GM19238 (cell line): ENCODE data around the gene GRIP2.

Experiments used
- DNase-seq: peaks from one replicate; pipeline ENCODE4 v3.0.0; 2011; ENCODE audit warnings: low spot score; ENCODE audit not compliant: insufficient read length

The GRIP2 gene

GRCh38 chr3:14539742-14540491, at the start of gene GRIP2:
GRIP2 (minus strand) TSS chr3:14540342; CDS start chr3:14540308, 34 bp downstream.
- no peak for DNase-seq

GRCh38 chr3:14588425-14589112, 48.4 kb upstream of the GRIP2 start:
- DNase-seq: no peak

- no peak for DNase-seq
Observed at GRCh38 chr3:14587740-14588360, 47.7 kb upstream of the GRIP2 start.

GRCh38 chr3:14586611-14587010, 46.5 kb upstream of the GRIP2 start:
- no peak for DNase-seq

GRCh38 chr3:14583548-14584091, 43.5 kb upstream of the GRIP2 start:
- no peak for DNase-seq

- no peak for DNase-seq
Observed at GRCh38 chr3:14582045-14582410, 41.9 kb upstream of the GRIP2 start.

- no peak for DNase-seq
Observed at GRCh38 chr3:14581334-14582044, 41.3 kb upstream of the GRIP2 start.

- DNase-seq: no peak
Observed at GRCh38 chr3:14577897-14578296, 37.8 kb upstream of the GRIP2 start.

- DNase-seq: no peak
Observed at GRCh38 chr3:14576163-14576562, 36.0 kb upstream of the GRIP2 start.

- no peak for DNase-seq
Observed at GRCh38 chr3:14574183-14574582, 34.0 kb upstream of the GRIP2 start.

- no peak for DNase-seq
Observed at GRCh38 chr3:14573706-14574105, 33.6 kb upstream of the GRIP2 start.

- no peak for DNase-seq
Observed at GRCh38 chr3:14570864-14571263, 30.7 kb upstream of the GRIP2 start.

GRCh38 chr3:14570089-14570488, 29.9 kb upstream of the GRIP2 start:
- DNase-seq: no peak

GRCh38 chr3:14569474-14570000, 29.4 kb upstream of the GRIP2 start:
- no peak for DNase-seq

GRCh38 chr3:14568269-14568668, 28.1 kb upstream of the GRIP2 start:
- no peak for DNase-seq

GRCh38 chr3:14566812-14567211, 26.7 kb upstream of the GRIP2 start:
- DNase-seq: no peak

- no peak for DNase-seq
Observed at GRCh38 chr3:14565868-14566588, 25.9 kb upstream of the GRIP2 start.

GRCh38 chr3:14564741-14565140, 24.6 kb upstream of the GRIP2 start:
- DNase-seq: no peak

GRCh38 chr3:14563946-14564539, 23.9 kb upstream of the GRIP2 start:
- DNase-seq: no peak
